ENCODE data around the gene GAD2.
A peak's percentile ranks its signal among the peaks of the same experiment; 100 is the strongest.

Gene GAD2

DNA sequence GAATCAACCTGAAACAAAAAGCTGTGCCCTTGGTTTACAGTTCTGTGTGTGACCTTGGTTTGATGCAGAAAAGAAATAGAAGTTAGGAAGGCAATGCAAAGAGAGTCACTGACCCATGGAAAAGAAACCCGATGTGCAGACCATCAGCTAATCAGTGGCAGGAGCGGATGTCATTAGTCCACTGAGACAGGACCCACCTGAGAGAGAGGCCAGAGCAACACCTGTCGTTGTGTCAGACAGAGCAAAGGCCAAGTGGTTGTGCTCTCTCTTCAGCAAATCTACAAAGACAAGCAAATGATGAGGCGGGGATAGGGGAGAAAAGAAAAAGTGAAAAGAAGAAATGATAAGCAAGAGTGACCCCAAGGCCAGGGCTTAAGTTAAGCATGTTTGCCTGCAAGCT is 8.7 kb downstream of the GAD2 start:
- DNase-seq, result no peak

DNA sequence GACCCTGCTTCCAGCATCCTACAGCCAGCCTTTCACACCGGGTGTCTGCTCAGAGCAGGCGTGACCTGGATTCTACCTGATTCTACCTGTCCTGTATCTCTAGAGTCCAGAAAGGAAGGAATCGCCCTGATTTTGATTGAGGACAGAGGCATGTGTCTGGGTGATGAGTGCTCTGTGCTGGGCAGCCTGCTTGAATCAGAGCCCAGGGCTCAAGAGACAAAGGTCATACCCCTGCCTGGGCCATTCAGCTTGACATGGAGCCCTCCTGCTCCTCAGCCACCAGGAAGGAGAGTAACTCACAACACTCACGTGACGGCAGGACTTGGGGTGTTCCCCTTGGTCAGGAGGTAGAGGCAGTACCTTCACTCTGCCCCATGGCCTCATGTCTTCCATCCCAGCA is 11.2 kb downstream of the GAD2 start:
- no peak for DNase-seq

DNA sequence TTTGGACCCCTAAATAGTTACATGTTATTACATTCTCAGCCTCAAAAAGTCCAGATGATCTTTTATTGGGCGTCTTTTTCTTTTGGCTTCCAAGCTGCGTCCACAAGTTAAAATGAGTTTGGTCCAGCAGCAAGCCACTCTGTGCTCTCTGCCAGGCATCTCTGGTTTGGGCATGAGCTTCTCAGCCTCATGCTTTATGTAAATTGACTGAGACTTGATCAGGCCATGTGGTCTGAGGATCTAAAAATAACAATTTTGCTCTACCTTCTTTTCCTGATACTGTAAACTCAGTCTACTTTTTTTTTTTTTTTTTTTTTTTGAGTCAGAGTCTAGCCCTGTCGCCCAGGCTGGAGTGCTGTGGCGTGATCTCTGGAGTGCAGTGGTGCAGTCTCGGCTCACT is 15.6 kb downstream of the GAD2 start:
- no peak for DNase-seq

DNA sequence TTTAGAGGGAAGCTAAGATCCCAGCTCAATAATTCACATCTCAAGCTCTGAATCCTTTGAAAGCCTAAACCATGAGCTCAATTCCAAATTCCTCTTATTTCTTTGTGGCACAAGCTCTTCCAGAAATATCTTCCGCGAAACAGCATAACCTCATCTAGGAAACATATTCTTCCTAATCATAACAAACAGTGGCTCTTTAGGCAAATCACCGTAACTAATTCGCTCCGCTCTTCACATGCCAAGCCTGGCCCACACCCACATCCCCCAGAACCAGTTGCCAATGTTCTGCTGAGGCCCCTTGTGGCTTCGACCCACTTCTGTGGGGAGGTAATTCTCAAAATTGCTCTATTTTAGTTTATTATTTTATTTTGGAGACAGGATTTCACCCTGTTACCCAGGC is 19.2 kb downstream of the GAD2 start:
- no peak for DNase-seq

DNA sequence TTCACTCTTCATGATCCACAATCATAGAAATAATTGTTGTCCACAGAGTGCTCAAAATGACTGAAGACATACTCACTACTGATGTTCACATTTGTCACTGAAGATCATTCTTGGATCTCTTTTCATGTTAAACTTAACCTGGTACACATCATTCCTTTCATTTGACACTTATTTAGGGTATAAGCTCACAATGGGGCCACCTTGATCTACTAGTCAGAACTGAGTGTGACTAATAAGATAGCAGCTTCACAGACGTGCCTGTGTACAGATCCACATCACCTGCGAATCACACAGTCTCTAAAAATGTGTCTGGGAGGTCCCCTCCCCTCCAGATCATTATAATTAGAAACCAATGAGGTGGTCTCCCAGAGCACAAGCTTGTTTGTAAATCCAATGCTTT is 21.8 kb downstream of the GAD2 start:
- no peak for DNase-seq

DNA sequence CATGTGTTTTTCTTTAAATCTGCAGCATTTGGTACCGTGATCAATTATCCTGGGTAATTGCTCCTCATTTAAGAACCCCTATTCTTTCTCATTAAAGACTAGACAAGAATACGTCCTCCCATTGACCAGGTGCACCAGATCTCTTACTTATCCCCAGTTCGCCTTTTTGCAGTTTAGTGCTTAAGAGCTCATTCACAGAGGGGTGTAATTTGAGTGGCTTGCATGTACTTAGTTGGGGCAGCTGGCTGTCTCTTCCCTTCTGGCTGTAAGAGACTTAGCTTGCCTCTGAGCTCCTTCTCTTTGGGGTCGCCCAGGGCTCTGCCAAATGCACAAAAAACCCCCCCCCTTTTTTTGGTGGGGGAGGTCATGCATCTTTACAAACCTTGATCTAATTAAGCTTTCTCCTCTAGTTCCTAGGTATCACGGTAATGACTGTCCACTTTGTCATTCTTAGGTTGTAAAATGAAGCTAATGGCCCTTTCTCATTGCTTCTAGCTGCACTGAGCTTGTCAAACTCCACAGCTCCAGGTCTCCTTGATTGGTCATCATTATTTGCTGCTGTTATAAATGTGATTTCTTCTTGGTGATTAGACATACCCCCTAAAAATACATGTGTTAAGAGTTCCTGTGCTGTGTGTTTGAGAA is 26.3 kb downstream of the GAD2 start:
- no peak for DNase-seq

DNA sequence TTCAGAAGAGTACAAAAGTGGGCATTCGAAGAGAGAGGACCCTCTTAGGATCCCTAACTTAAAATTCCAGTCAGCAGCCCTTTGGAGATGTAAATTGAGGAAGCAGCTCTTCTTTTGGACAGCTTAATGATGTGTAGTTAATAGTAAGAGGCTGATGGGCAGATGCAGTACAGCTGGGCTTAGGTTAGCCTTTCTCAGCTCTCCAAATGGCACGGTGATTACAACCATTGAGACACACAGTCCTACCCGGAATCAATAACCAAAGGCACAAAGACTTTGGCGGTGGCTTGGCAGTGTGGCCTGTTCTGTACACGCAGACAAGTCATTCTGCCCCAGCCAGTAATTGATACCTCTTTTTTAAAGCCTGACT is 26.8 kb downstream of the GAD2 start:
- no peak for DNase-seq

DNA sequence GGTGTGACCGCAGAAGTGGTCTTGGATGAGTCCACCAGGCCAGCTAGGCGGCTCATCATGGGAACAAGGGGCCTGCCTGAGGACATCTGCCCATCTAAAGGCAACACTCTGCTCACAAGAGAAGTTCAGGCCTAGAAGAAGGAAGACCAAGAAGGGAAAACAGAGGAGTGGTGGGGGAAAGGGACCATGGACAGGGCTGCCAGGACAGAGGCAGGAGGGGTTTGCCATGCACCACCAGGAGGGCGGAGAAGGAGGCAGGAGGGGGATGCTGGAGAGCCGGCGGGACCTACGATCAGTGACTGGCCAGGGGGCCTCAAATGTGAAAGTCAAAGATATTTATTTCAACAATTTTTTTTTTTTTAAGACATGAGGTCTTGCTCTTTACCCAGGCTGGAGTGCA is 33.1 kb downstream of the GAD2 start:
- DNase-seq, result no peak

DNA sequence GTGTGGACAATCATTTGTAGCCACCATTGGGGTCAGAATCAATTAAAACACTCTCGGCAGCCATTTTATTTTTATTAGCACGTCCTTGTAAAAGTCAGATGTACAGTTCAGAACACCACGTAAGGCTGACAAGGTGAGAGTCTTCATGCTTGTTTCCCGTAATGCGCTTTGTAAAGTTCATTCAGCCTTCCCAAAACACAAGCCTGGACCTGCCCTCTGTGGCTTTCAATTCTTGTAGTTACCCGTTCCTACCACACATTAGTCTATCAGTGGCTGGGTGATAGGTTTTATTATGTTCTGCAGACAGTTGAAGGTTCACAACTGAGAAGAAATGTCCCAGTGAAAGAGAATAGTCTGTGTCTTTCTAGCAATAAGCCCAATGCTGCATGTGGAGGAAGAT is 35.4 kb downstream of the GAD2 start:
- no peak for DNase-seq

DNA sequence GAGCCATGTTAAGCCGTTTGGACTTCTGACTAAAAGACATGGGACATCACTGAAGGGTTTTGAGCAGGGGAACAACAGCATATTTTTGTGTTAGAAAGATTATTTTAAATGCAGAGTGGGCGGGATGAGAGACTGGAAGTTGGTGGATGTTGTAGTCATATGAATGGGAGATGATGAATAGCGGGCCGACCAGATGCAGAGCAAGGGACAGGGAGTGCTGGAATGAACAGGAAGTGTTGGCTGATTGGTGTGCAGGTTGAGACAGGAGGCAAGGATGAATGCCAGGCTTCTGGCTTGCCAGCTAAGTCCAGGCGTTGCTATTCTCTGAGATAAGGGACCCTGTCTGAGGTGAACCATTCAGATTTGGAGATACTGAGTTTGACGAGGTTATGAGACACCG is 38.0 kb downstream of the GAD2 start:
- no peak for DNase-seq

DNA sequence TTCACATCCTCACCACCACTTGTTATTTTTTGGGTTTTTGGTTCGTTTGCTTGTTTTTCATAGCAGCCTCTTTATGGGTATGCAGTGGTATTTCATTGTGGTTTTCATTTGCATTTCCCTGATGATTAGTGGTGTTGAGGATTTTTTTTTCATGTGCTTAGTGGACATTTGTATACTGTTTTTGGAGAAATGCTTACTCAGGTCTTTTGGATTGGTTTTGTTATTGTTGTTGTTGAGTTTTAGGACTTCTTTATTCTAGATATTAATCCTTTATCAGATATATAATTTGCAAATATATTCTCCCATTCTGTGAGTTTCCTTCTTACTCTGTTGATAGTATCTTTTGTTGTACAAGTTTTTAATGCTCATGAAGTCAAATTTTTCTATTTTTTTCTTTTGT is 42.8 kb downstream of the GAD2 start:
- DNase-seq, result no peak

DNA sequence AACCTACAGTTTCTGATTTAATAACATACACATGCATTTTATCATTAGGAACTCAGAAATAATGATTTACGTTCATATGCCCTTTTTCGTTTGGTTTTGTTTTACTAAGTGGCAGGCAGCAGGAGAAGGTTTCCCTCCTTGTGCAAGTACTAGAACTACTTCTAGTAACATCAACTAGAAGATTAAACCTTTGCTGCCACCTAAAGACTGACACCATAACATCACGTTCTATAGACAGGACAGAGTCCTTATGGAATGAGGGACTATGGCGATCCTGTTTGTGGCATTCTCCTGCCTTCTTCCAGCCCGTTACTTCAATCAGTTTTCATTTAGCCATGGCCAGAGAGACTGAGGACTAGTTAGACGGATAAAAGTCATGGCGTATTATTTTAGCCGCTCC is 53.2 kb downstream of the GAD2 start:
- DNase-seq, result peak in 1 of 2 experiments; percentile 45

DNA sequence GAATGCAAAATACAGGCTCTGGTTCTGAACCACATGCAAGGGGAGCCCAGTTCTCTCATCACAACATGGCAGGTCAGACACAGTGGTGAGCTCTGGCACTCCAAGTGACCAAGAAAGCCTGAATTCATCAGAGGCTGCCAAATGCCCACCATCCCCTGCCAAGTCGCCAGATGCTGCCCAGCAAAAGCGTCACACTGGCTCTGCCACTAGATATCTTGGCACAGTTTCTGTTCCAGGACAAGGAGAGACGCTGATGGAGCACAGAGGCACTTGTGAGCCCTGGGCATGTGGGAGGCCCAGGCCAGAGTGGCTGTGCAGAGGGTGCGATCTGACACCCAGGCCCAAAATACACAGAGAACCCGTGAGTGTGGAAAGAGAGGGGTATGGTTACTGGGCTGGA is 57.8 kb downstream of the GAD2 start:
- DNase-seq, result no peak

DNA sequence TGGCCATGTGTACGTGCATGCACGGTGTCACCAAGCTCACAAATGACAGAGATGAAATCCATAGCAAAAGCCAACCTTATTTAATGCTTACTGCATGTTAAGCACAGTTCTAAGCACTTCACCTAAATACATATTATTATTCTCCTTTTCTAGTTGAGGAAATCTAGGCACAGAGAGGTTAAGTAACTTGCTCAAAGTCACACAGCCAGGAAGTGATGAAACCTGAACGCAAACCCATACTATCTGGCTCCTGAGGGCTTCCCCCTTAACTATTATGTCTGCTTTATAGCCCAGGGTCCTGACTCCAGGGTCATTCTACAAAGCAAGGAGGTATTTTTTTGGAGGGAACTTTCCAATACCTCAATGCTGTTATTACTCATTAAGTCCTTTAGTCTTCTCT is 61.7 kb downstream of the GAD2 start:
- no peak for DNase-seq

DNA sequence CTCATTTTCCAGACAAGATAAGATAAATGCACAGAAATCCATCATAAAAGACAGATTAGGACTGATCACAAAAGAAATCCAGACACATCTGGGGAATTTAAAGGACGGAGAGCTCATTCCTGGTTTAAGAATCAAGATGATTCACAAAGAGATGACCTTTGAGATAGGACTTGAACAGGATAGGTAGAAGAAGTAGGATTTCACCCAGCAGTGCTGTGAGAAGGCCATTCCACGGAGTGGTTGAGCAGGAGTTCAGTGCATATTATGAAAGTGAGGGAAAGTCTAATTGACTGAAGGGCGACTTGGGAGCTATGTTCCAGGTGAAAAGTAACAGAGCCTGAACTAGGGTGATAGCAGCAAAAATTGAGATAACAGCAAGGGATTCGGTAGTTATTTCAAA is 73.7 kb downstream of the GAD2 start:
- DNase-seq, result no peak

DNA sequence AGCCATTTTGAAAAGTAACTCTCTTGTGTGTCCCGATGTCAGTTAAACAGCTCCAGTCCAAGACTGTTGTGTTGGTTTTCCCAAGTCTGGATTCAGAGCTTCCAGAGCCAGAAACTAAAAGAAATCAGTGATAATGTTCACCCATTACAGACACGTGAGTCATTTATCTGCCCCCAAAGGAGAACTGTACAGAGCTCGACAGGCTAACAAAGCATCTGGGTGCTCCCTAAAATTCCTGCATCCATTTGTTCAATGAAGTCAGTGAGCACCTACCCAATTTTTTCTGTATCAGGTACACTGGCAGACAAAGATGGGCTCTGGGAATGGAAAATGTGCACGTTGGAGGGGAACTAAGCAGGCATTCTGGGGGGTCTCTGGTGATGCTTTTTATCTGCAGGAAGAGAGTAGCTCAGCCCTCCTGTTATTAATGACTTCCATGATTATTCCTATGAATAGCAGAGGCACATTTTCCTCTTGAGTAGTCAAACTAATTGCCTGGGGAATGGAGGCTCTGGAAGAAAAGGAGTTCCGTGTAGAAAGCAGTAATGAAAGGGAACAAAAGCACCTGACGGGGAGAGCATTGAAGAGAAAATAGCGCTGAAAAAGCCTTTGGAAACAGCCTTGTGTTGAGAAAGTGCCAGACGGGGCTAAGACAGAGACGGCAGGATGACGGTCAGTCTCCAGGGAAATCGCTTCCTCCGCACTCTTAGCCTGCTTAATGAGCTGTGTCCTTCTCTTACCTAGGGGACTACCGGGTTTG is 75.3 kb downstream of the GAD2 start:
- DNase-seq, result no peak

DNA sequence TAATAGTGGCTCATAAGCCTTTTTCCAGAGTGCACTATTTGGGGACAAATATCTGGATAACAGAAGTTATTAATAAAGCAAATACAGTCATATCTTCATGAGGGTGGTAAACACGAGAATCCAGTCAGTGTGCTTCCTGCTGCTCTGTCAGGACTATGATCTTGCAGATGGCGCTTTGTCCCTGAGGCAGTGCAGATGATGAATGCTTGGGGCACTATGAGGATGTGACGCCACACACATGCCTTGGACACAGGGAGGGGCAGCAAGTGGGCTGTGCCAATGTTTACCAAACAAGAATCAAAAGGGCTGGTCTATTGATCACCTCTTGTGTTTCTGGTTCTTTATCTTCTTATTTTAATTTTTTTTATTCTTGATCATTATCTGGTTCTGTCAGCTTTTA is 79.8 kb downstream of the GAD2 start:
- DNase-seq, result no peak

DNA sequence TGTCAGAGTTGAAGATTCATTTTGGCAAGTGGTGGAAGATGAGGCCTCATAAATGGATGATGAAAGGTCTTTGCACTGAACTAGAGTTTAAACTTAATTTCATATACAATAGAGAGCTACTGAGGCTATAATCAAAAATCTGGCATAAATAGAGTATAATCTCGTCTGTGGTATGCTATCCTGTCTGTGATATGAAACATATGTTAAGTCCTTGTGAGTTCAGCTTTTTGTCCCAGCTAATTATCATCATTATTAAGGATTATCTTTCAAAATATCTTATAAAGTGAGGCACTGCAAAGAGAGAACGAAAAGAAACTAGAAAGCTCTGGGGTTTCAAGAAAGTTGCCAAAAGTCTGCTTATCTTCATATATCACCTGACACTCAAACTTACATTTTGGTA is 83.4 kb downstream of the GAD2 start:
- no peak for DNase-seq

DNA sequence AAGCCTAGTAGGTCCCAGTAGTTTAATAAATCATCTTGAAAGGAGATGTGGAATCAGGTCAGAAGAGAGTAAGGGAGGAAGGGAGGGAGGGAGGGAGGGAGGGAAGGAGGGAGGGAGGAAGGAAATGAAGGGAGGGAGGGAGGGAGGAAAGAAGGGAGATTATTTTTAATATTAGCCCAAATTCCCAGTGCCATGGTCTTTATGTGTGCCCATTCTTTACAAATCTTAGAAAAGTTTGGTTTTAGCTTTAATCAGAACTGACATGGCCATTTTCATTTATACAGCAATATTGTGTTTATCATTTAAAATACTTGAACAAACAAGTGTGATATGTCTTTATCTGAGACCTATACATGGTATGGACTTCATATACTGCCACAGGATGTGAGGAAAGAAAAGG is 86.8 kb downstream of the GAD2 start:
- DNase-seq, result no peak

DNA sequence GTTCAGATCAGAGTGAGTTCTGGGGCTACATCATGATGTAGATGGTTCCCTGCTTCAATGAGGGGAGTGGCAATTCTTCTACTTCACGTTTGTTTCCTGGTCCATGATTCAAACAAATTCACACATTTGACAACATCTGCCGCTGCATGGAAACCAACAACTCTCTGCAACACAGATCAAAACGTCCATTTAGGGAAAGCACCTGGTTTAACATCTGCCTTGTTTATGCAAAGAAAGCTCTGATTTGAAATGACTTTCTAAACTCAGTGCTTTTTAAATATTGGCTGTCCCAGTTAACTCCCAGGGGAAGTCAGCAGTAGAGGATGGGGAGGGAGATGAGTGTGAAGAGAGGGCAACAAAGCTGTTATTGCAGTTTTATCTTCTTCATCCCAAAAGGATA is 93.8 kb downstream of the GAD2 start:
- DNase-seq, result no peak

DNA sequence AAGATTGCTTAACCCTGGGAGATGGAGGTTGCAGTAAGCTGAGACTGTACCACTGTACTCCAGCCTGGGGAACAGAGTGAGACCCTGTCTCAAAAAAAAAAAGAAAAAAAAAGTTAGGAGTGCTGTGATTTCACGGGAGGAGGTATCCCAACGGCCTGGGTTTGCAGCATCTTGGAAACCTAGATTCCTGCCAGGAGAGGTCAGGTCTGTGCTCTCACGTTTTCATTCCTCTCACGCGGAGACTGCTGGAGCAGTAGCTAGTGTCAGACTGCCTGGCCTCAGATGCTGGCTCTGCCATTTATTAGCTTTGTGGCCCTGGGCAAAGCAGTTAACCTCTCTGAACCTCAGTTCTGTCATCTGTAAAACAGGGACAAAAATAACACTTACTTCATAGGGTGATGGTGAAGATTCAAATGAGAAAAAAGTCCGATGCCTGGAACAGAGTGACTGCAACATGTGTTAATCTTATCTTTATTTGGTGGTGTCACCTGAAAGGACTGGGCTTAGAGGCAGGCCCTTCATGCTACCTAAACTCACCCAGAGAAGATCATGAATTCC is 94.9 kb downstream of the GAD2 start:
- DNase-seq, result no peak

DNA sequence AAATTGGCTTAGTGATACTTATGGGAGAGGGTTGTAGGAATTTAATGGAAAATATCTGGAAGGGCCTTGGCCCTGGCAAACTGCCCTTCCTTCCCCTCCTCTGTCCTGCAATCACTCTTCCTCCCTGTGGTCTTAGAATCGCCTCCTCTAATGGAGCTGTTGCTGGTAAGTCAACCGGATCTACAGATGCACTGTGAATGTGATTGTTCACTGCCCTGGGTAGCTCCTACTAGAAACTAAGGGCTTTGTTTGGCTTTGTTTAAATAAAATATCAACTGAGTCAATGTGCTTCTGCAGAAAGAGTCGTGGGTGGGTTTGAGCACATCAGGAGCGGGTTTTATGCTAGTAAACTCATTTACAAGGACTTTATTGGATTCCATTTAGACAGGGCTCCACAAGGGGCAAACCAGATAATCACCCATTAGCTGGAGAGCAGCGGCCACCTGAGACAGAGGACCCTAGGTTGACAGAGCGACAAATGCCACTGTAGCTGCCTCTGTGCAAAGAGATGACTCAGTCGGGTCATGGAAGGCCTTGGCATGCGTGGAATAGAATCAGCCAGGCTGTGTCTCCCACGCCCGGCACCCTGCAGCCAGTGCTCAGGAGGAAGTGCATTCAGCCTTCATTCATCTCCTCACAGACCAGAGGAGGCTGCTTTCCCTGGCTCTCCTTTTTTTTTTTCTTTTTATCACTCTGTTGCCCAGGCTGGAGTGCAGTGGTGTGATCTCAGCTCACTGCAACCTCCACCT is 97.9 kb downstream of the GAD2 start:
- DNase-seq, result no peak

DNA sequence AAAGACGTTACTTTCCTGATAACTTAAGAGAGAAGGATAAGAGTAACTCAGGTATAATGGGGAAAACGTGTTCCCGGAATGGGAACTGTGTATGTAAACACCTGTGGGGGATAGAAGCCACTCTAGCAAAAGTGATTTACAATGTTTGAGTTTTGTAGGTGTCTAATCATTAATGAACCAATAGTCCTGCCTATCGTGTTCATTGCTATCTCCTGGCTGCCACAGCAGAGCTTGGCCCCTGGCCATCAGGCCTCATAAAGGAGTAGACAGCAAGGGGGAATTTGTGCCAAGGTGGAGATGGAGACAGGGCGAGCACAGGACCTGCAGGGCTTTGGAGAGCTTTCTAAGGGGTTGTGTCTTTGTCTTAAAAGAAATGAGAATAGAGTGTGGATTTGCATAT is 102.1 kb downstream of the GAD2 start:
- DNase-seq, result no peak

DNA sequence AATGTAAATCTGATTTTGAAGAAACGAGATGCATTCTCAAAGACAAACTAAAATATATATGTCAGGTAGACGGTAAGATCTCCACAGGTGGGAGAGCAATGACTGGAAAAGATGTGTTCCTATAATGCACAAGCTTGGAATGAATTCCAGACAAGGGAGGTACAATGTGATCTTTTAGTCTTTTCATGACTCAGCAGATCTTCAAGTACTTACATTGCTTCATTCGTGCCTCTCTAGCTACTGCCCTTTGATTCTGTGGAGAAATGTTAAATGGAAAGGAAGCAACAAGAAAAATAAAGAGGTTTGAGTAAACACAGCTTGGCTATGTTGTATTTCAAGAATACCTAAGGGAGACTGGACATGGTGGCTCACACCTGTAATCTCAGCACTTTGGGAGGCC is 106.6 kb downstream of the GAD2 start:
- no peak for DNase-seq

Data from SW 1271 (cell line).